GM21529 (cell line): ENCODE measurements around the gene BCOR.

Experiments
- ATAC-seq: cut with Tn5 transposase; IDR thresholded peaks from one replicate; pipeline ENCODE4 v1.9.1; 2021; ENCODE audit not compliant: unreplicated experiment

BCOR gene

GRCh38 chrX:40099055-40099958, 1.5 kb upstream of the BCOR start:
- ATAC-seq = no peak

DNA sequence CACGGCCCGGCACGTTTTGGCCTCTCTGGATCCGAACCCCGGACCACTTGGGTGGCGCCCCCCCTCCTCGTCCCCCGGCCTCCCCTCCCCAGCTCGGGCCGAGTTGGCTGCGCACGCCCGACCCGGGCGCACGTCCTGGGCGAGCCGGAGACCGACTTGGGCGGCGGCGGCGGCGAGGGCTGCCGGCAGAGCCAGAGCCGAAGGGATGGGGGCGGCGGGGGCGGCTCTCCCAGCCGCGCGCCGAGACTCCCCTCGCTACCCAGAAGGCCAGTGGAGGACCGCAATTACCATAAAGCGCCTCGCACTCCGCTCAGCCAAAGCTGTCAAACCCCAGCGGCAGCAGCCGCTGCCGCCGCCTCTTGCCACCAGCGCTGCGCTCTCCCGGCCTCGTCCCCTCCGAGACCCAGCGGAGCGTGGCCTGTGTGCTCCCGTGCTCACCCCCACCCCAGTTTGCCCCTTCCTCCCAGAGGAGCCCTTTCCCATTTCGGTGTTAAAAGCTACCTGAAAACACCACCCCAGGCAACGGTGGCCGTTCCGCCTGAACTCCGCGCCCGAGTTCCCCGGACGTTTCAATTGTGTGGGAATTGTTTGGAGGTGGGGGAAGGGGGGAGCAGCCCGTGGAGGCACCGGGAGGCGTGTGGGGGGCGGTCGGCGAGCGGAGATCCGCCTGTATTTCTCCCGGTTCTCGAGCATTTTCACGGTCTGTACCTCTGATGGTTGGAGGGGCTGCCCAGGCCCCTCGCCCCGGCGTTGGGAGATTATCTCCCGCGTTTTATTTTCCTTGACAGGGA, 701 bp upstream of the BCOR start:
- ATAC-seq = peak; percentile 27

- peak; percentile 6 for ATAC-seq
These were observed 636 bp downstream of the BCOR start for GRCh38 chrX:40097141-40097503.

GRCh38 chrX:40096395-40097091, 1.2 kb downstream of the BCOR start:
- no peak for ATAC-seq

DNA sequence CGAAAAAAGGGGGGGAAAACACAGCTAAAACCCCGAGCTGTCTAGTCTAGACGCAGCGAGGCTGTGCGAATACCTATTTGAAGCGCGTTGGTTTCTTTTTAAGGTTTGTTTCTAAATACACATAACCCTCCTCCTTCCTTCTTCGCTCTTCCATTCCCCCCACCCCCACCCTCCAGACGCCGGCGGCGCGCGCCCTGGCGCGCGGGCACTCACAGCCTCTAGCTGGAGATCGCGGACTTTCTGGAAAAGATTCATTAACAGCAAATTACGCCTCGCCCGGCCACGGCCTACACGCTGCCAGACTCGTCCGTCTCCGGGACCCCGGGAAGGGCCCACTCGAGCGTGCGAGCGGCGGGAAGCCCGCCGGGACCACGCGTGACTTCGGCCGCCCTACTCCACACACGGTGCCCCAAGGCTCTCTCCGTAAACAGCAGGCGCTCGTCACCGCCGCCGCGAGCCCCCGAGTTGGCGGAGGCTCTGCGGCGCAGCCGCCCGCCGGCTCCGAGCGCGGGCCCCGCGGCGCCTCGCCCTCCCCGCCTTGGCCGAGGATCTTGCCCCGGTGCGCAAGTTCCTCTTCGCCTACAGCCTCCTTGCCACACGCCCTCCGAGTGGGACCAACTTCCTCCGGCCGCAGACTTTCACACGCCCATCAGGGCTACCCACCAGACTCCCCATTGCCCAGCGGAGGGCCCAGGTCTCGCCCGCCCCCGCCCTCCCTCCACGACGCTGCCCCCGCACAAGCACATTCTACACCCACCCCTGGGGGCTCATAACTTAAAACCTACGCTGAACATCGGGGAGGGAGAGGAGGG, 2.0 kb downstream of the BCOR start:
- no peak for ATAC-seq

DNA sequence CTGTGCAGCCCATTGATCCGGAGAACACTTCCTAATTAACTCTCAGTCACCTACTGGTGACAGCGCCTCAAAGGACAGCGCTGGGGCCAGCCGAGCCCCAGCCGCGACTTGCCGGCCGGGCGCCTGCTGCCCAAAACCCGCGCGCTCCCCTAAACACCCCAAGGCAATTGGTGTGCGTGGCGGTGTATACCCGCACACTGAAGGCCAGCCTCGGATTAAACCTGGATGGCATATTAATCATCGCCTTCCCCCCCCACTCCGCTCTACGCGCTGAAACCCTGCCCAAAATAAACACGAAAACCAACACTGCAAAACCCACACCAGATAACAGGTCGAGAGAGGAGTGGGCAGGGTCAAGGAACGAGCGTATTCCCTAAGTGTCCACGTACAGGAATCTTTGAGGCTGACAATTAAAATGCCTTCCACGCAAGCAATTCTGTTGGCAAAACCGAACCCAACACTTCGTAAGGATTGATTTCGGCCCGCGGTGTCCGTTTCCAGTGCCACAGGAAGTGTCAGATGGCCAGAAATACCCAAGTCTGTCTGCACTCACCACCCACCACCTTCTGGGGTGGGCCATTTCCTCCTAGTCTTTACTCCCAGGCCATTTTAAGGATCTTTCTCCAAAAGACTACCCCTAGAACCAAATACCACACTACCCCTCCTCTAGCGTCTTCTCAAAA, 2.7 kb downstream of the BCOR start:
- no peak for ATAC-seq

DNA sequence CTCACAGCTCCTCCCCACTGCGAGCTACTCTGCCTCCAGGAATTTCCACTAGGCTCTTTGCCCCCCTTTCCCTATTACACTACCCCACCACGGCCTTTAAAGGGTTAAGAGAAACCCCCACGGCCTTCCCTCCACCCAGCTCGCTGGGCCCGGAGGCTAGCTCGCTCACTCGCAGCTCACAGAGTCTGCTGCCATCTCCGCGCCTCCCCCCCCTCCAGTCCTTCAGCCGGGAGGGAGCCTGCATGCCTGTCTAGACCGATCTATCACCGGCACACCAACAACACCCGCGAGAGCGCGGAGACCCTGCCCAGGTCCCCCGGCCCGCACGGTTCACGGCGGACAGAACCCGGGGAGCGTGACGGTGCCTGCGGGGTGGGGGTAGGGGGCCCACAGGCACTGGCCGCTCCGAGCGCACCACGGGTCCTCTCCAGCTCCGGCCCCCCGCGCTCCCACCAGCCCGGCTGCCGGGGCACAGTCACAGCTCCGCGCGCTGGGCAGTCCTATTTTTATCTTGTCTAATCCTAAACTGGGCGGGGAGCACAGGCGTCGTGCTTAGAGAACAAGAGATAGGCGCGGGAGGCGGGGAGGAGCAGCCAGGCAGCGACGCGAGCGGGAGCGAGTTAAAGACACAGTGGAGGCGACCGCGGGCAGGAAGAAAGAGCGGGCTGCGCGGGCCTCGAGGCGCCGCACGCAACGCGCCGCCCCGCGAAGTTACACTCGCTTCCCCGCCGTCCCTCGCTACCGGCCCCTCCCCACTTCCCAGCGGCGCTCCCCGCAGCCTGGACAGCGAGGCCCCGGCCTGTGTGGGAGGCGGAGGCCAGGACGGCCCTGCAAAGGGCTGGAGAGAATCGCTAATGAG, 3.5 kb downstream of the BCOR start:
- ATAC-seq = no peak

- no peak for ATAC-seq
These were observed 4.2 kb downstream of the BCOR start for GRCh38 chrX:40093586-40093985.

- no peak for ATAC-seq
These were observed 4.8 kb downstream of the BCOR start for GRCh38 chrX:40092808-40093435.

DNA sequence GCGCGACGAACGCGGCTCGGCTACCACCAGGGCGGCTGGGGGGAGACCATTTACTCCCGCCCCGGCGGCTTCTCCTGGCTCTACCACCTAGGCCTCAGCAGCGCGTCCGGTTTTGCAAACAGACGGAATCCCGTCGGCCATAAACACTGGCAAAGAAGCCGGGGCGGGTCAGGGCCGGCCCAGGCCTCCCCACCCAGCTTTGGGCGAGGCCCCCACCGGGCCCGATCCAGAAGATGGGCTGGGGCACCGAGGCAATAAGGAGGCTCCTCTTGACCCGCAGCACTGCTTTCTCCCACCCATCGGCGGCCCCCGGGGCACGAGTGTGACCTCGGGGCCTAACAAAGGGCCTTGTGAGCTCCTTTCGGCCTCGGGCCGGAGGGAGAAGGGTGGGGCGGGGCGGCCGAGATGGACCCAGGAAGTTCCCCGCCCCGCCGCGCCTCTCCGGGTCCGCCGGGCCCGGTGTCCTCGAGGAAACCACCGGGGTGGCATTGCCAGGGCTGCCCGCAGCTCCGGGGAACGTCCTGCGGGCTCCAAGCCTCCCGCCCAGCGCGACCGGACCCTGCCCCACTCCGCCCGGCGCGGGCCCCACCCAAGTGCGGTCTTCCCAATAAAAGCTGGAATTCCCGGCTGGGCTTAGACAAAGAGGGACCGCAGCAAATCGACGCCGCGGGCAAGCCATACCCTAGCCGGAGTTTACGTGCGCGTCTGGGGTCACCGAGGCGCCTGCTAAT, 5.9 kb downstream of the BCOR start:
- ATAC-seq = no peak

DNA sequence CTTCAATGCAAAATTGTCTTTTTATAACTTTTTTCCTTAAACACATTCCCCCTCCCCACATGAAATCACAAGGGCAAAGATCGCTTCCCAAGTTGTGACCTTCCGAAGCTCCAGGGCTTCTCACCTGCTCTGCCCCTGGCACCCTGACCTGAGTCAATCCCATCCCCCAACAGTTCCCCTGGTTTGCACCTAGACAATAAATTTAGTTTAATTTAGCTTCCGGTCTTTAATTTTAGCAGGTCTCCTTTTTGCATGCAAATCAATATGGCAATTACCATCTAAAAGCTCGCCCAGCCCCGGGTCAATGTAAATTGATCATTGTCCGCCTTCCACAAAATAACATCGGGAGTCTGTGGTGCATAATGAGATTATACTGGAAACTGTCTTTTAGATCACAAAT, 6.8 kb downstream of the BCOR start:
- ATAC-seq = no peak

DNA sequence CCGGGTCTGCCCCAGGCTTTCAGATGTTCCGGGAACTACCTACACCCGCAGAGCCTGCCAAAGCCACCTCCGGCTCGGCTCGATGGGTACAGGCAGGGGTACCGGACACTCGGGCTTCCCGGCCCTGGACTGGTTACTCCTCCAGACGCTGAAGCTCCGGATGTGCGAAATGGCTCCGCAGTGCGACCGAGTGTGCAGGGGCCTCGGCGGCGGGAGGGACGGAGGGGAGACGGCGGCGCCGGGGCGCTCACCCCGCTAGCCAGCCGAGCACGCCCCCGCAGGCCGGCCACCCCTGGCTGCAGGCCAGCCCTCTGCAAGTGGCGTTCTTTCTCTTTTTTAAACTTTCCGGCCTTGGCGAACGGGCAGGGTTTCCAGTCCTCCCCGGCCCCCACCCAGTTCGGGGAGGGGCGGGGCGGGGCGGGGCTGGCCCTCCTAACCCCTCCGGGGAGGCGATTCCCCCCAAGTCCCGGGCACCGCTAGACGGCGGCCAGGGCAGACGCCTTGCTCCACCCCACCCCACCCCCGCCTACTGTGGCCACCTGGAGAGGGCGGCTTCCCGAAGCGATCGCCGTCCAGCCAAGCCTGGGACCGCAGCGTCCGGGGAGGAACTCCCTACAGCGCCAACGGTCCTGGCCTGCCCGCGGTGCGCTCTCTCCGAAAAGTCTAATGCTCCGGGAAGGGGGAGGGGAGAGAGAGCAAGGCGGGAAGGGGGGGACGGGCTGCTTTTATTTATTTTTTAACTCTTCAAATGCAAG, 7.5 kb downstream of the BCOR start:
- ATAC-seq = no peak

DNA sequence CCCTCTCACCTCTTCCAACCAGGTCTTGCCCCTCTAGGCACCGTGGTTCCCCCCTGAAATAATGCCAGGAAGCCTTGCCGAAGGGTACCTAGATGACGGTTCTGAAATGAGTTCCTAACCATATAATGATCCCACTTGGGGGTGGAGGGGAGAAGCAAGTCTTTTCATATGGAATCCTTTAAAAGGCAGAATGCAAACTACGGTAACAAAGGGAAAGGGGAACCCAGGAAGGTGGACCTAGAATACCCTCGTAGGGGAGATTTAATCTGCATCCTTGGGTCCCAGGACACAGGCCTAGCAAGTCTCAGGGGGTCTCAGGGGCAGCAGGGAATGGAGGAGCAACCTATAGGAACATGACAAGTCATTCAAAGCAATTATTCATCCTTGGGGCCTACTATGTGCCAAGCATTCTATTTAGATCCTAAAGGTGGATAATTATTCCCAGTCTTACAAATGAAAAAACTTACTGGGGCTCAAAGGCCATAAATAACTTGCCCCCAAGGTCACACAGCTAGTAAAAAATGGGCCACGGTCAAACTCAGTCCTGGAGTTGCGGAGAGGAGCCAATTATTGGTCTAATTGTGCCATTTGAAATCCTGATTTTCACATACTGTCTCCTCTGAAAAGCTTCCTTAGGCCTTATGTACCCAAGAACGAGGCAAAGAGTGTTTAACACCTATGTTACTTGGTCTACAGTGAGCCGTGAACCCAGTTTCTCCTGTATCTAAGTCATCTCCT, 8.8 kb downstream of the BCOR start:
- no peak for ATAC-seq

GRCh38 chrX:40088299-40088625, 9.5 kb downstream of the BCOR start:
- ATAC-seq = no peak

GRCh38 chrX:40087425-40088298, 10.1 kb downstream of the BCOR start:
- ATAC-seq = no peak
